OCI-LY7 (cell line): Measurements from ENCODE around the gene ADAMTS4. TPM values are rescaled to one million over a fixed set of nuclear protein-coding genes. Genes with fewer than 3 reads are reported as not detected.

ENCODE experiments used
- BruUV-seq: library from RNA; stranded (reverse); fragments of 400-500 nt; replicated peaks from 2 replicates; lab custom pipeline; 2021; lab: Mats Ljungman, UMichigan
- CTCF ChIA-PET: fragments of 300-600 bp; sonication (Branson Sonifier 250); formaldehyde crosslinking; loops from one replicate; lab custom pipeline; 2022; ENCODE audit warnings: antibody characterized with exemption; ENCODE audit not compliant: unreplicated experiment; lab: Charles Lee
- POLR2A ChIA-PET: fragments of 300-600 bp; sonication (Branson Sonifier 250); formaldehyde crosslinking; loops from one replicate; lab custom pipeline; 2022; ENCODE audit warnings: antibody characterized with exemption; lab: Charles Lee
- DNase-seq: peaks from one replicate; pipeline ENCODE4 v3.0.0-alpha.2; 2015; ENCODE audit warnings: low spot score
- H2AFZ ChIP-seq: fragments of 200-600 bp; sonication (generic), shearing (Covaris generic); 2 replicates; pipeline ENCODE4 v1.6.1; 2014; ENCODE audit warnings: mild to moderate bottlenecking, antibody characterized with exemption, low read length, moderate library complexity
- H3K27ac ChIP-seq: fragments of 200-600 bp; sonication (generic); 2 replicates; pipeline ENCODE4 v1.5.1; 2014; ENCODE audit warnings: mixed run types, low read depth, mild to moderate bottlenecking, moderate library complexity, low read length, inconsistent platforms; ENCODE audit not compliant: poor library complexity, severe bottlenecking
- H3K36me3 ChIP-seq: fragments of 200-600 bp; sonication (generic); 2 replicates; pipeline ENCODE4 v1.6.1; 2014; ENCODE audit warnings: mild to moderate bottlenecking, antibody characterized with exemption, low read length, moderate library complexity, mixed read lengths; ENCODE audit not compliant: insufficient read depth
- H3K4me1 ChIP-seq: fragments of 200-600 bp; sonication (generic); 2 replicates; pipeline ENCODE4 v1.5.1; 2014; ENCODE audit warnings: mild to moderate bottlenecking, low read length; ENCODE audit not compliant: insufficient read depth, poor library complexity, severe bottlenecking
- H3K4me2 ChIP-seq: fragments of 200-600 bp; sonication (generic); 2 replicates; pipeline ENCODE4 v1.6.1; 2014; ENCODE audit warnings: mild to moderate bottlenecking, low read length
- H3K4me3 ChIP-seq: fragments of 200-600 bp; sonication (generic); 2 replicates; pipeline ENCODE4 v1.5.1; 2014; ENCODE audit warnings: mild to moderate bottlenecking, low read depth, low read length; ENCODE audit not compliant: poor library complexity, severe bottlenecking
- H3K79me2 ChIP-seq: fragments of 200-600 bp; sonication (generic); 2 replicates; pipeline ENCODE4 v1.6.1; 2016; ENCODE audit warnings: low read depth, mild to moderate bottlenecking, low read length, moderate library complexity, mixed read lengths; ENCODE audit not compliant: insufficient read depth
- H3K9me2 ChIP-seq: fragments of 200-600 bp; sonication (generic); 2 replicates; pipeline ENCODE4 v1.6.1; 2016; ENCODE audit warnings: mild to moderate bottlenecking, low read length, mixed read lengths; ENCODE audit not compliant: insufficient read depth
- H3K9me3 ChIP-seq: fragments of 200-600 bp; sonication (generic); 2 replicates; pipeline ENCODE4 v1.6.1; 2014; ENCODE audit warnings: mild to moderate bottlenecking, mixed run types, low read length, mixed read lengths
- H4K20me1 ChIP-seq: fragments of 200-600 bp; sonication (generic); 2 replicates; pipeline ENCODE4 v1.6.1; 2014; ENCODE audit warnings: mild to moderate bottlenecking, antibody characterized with exemption, low read length, moderate library complexity, mixed read lengths; ENCODE audit not compliant: insufficient read depth
- EZH2phosphoT487 ChIP-seq: fragments of 200-600 bp; sonication (generic); IDR thresholded peaks from 2 replicates; pipeline ENCODE4 v1.6.1; 2018; ENCODE audit warnings: low read depth, borderline replicate concordance, mild to moderate bottlenecking, mixed run types, antibody characterized with exemption, low read length, moderate library complexity, mixed read lengths
- intact Hi-C: fragments of 100-400 bp; cut with micrococcal nuclease; formaldehyde crosslinking; loops from one replicate; pipeline ENCODE4 v1.10.0; 2022; ENCODE audit not compliant: unreplicated experiment
- total RNA-seq, 2 experiments: library from RNA; depleted of rRNA in 1 of 2; stranded (reverse); fragments of >200 nt in 1 of 2; shearing (Covaris generic) in 1 of 2; gene quantifications; 2 replicates each; pipeline ENCODE4 v1.2.3, GENCODE V29; 2014 to 2022
- TF ChIP-seq, protein P1 (sequence below): fragments of 200-600 bp; sonication (generic); conservative IDR thresholded peaks from 2 replicates; pipeline ENCODE4 v1.5.1; 2014; ENCODE audit warnings: mild to moderate bottlenecking, antibody characterized with exemption, low read length, moderate library complexity, mixed read lengths

ADAMTS4 gene
- total RNA-seq, 2 experiments from 2014 or later, result 0.03 to 0.15 TPM

DNA sequence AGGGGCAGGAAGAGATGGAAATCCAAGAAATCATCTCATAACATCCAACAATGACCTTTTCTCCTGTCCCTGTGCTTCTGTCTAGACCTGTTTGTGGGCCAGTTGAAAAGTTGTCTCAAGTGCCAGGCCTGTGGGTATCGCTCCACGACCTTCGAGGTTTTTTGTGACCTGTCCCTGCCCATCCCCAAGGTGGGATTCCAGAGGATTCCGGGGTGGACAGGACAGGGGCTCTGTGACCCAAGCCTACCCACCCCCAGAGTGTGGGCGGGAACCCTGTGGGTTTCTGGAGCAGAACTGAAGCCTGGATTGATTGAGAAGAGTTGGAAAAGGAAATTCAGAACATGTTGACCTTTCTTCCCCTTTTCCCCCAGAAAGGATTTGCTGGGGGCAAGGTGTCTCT lies 35.1 kb downstream of the ADAMTS4 start:
- Histone ChIP-seq H2AFZ (no peak overlapping the region), H3K4me1 (peaks cover 25% of the 10 kb centered on the region)
- intact Hi-C loops, result no loop called here

DNA sequence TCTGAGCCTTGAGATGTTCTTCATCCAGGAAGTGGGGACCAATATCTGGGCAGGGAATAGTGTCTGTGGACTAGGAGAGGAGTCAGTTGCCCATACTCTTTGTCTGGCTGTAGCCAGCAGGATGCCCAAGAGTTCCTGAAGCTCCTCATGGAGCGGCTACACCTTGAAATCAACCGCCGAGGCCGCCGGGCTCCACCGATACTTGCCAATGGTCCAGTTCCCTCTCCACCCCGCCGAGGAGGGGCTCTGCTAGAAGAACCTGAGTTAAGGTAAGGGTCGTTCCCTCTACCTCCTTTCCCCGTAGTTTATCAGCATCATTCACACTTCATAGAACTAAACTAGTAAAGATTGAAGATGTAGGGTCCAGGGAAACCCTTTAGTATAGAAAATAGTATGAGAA lies 36.0 kb downstream of the ADAMTS4 start:
- H3K9me2 ChIP-seq, result no peaks in the 10 kb centered on the region
- H3K9me3 ChIP-seq, result no peaks in the 10 kb centered on the region
- peaks cover 31% of the 10 kb centered on the region for H3K4me1 ChIP-seq
- H3K27ac ChIP-seq, result no peak overlapping the region
- ChIA-PET CTCF (no interaction called here), POLR2A (no interaction called here)
- H3K36me3 ChIP-seq, result peaks cover 33% of the 10 kb centered on the region; the same call in 1 of the 2 replicates
- no peak overlapping the region for H3K4me2 ChIP-seq
- peaks cover 4% of the 10 kb centered on the region; the same call in 1 of the 2 replicates for H3K79me2 ChIP-seq
- DNase-seq, result no peak
- TF ChIP-seq, protein P1, sequence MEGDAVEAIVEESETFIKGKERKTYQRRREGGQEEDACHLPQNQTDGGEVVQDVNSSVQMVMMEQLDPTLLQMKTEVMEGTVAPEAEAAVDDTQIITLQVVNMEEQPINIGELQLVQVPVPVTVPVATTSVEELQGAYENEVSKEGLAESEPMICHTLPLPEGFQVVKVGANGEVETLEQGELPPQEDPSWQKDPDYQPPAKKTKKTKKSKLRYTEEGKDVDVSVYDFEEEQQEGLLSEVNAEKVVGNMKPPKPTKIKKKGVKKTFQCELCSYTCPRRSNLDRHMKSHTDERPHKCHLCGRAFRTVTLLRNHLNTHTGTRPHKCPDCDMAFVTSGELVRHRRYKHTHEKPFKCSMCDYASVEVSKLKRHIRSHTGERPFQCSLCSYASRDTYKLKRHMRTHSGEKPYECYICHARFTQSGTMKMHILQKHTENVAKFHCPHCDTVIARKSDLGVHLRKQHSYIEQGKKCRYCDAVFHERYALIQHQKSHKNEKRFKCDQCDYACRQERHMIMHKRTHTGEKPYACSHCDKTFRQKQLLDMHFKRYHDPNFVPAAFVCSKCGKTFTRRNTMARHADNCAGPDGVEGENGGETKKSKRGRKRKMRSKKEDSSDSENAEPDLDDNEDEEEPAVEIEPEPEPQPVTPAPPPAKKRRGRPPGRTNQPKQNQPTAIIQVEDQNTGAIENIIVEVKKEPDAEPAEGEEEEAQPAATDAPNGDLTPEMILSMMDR, result no peak
- no peak for TF ChIP-seq EZH2phosphoT487
- H4K20me1 ChIP-seq, result no peaks in the 10 kb centered on the region
- no peak overlapping the region for H2AFZ ChIP-seq
- no peak overlapping the region for H3K4me3 ChIP-seq
- BruUV-seq, result no TSS peak
- intact Hi-C loops, result no loop called here

More for the DNA sequence above, 35.1 kb downstream of the ADAMTS4 start:
- H3K4me2 ChIP-seq, result no peak overlapping the region
- TF ChIP-seq EZH2phosphoT487, result no peak
- TF ChIP-seq, protein P1, result no peak
- H3K36me3 ChIP-seq, result peaks cover 24% of the 10 kb centered on the region; the same call in 1 of the 2 replicates
- POLR2A ChIA-PET, result no interaction called here
- H3K79me2 ChIP-seq, result peaks cover 4% of the 10 kb centered on the region; the same call in 1 of the 2 replicates
- no peak for DNase-seq
- BruUV-seq, result no TSS peak
- no peak overlapping the region for H3K4me3 ChIP-seq
- CTCF ChIA-PET, result no interaction called here
- H3K9me2 ChIP-seq, result no peaks in the 10 kb centered on the region
- H4K20me1 ChIP-seq, result no peaks in the 10 kb centered on the region
- no peak overlapping the region for H3K27ac ChIP-seq
- no peaks in the 10 kb centered on the region for H3K9me3 ChIP-seq

DNA sequence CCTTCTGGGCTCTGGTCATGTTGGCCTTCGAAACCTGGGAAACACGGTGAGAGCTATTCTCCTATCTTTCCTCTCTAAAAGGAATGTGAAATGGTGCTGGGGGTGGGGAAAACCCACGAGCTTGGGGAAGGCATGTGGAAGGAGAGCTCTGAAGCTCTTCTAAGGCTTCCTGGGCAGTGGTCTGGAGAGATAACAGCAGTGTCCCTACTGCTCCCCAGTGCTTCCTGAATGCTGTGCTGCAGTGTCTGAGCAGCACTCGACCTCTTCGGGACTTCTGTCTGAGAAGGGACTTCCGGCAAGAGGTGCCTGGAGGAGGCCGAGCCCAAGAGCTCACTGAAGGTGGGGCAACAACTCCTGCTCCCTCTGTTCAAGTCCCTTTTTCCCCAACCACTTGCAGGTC lies 36.8 kb downstream of the ADAMTS4 start:
- Histone ChIP-seq H3K79me2 (peaks cover 4% of the 10 kb centered on the region; the same call in 1 of the 2 replicates), H3K27ac (no peak overlapping the region), H4K20me1 (no peaks in the 10 kb centered on the region), H3K9me3 (no peaks in the 10 kb centered on the region), H3K9me2 (no peaks in the 10 kb centered on the region), H2AFZ (no peak overlapping the region), H3K36me3 (peaks cover 40% of the 10 kb centered on the region; the same call in 1 of the 2 replicates), H3K4me1 (peaks cover 27% of the 10 kb centered on the region), H3K4me2 (no peak overlapping the region), H3K4me3 (no peak overlapping the region)
- POLR2A ChIA-PET, result interaction anchor here (0.6 kb wide), 1 partner anchor 32 kb away, joined by 3 read pairs; no protein-coding TSS in a partner anchor
- intact Hi-C loops, result no loop called here
- CTCF ChIA-PET, result no interaction called here
- TF ChIP-seq, protein P1, result no peak
- TF ChIP-seq EZH2phosphoT487, result no peak
- no TSS peak for BruUV-seq
- no peak for DNase-seq
